SK-N-MC (cell line): ENCODE data around the gene PKNOX2.

ENCODE experiments used
- DNase-seq: peaks from one replicate; pipeline ENCODE4 v3.0.0-alpha.2; 2011; ENCODE audit warnings: low read depth, low spot score
- H3K27ac ChIP-seq: fragments of 200-600 bp; sonication (generic); 2 replicates; pipeline ENCODE4 v1.5.1; 2016; ENCODE audit warnings: mixed run types
- H3K36me3 ChIP-seq: fragments of 200-600 bp; sonication (generic); 2 replicates; pipeline ENCODE4 v1.6.1; 2017; ENCODE audit warnings: antibody characterized with exemption, low read length, mixed read lengths; ENCODE audit not compliant: insufficient read depth
- H3K4me3 ChIP-seq: fragments of 200-600 bp; sonication (generic); 2 replicates; pipeline ENCODE4 v1.5.1; 2016
- H3K9ac ChIP-seq: fragments of 200-600 bp; sonication (generic); 2 replicates; pipeline ENCODE4 v1.8.0; 2017; ENCODE audit warnings: mixed run types, mixed read lengths; ENCODE audit not compliant: insufficient read length
- H3K9me3 ChIP-seq: fragments of 200-600 bp; sonication (generic); 2 replicates; pipeline ENCODE4 v1.6.1; 2017; ENCODE audit warnings: low read depth, mild to moderate bottlenecking, antibody characterized with exemption, low read length, moderate library complexity, mixed read lengths
- EZH2 ChIP-seq: fragments of 200-600 bp; sonication (generic); IDR thresholded peaks from one replicate; pipeline ENCODE4 v1.6.1; 2017; ENCODE audit warnings: antibody characterized with exemption
- FOXP2 ChIP-seq: optimal IDR thresholded peaks from 2 replicates; pipeline ENCODE3; 2011; ENCODE audit warnings: mild to moderate bottlenecking, moderate library complexity; ENCODE audit not compliant: insufficient read depth; ENCODE audit errors: extremely low read length, control extremely low read depth
- POLR2AphosphoS5 ChIP-seq: IDR thresholded peaks from 2 replicates; pipeline ENCODE4 v1.6.1; 2012; ENCODE audit warnings: mild to moderate bottlenecking, low read depth, low read length, borderline replicate concordance

Gene PKNOX2

GRCh38 chr11:125132596-125132995 lies 32.0 kb upstream of the PKNOX2 start:
- no peak for DNase-seq
- no peaks in the 10 kb centered on the region for H3K36me3 ChIP-seq
- H3K9me3 ChIP-seq, result no peaks in the 10 kb centered on the region
- H3K4me3 ChIP-seq, result no peak overlapping the region
- H3K27ac ChIP-seq, result no peak overlapping the region
- H3K9ac ChIP-seq, result no peak overlapping the region
- TF ChIP-seq FOXP2, result no peak
- TF ChIP-seq POLR2AphosphoS5, result no peak
- TF ChIP-seq EZH2, result no peak

- H3K27ac ChIP-seq, result no peak overlapping the region
- no peak for DNase-seq
- H3K9me3 ChIP-seq, result no peaks in the 10 kb centered on the region
- no peak overlapping the region for H3K4me3 ChIP-seq
- no peaks in the 10 kb centered on the region for H3K36me3 ChIP-seq
- no peak for TF ChIP-seq EZH2
- no peak for TF ChIP-seq FOXP2
- TF ChIP-seq POLR2AphosphoS5, result no peak
- H3K9ac ChIP-seq, result no peak overlapping the region
Measured at GRCh38 chr11:125136001-125136400, 28.6 kb upstream of the PKNOX2 start.

GRCh38 chr11:125138966-125139365 lies 25.6 kb upstream of the PKNOX2 start:
- no peaks in the 10 kb centered on the region for H3K9me3 ChIP-seq
- no peak overlapping the region for H3K27ac ChIP-seq
- H3K36me3 ChIP-seq, result no peaks in the 10 kb centered on the region
- no peak overlapping the region for H3K4me3 ChIP-seq
- H3K9ac ChIP-seq, result no peak overlapping the region
- DNase-seq, result no peak
- TF ChIP-seq EZH2 (no peak), FOXP2 (no peak), POLR2AphosphoS5 (no peak)

- Histone ChIP-seq H3K27ac (no peak overlapping the region), H3K9me3 (no peaks in the 10 kb centered on the region), H3K9ac (no peak overlapping the region), H3K36me3 (no peaks in the 10 kb centered on the region), H3K4me3 (no peak overlapping the region)
- no peak for TF ChIP-seq EZH2
- no peak for DNase-seq
Measured at GRCh38 chr11:125139778-125140177, 24.8 kb upstream of the PKNOX2 start.

DNA sequence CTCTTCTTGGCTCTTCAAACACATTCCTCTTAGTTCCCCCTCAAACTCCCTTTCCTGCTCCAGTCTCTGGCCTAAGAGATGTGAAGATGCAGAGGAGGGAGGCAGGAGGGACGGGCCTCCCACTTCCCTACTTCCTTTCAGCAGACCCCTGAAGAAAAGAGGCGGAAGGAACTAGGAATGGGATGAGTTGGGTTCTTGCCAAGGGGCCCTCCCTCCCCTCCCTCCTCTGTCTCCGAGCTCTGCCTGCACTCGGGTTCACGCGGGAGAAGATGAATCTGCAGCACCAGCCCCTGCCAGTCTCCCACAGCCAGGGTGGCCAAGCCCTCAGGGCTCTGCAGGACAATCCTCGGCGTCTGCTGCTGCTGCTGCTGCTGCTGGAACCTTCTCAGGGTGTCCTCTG lies 24.3 kb upstream of the PKNOX2 start:
- DNase-seq, result no peak
- Histone ChIP-seq H3K9ac (no peak overlapping the region), H3K36me3 (no peaks in the 10 kb centered on the region), H3K27ac (no peak overlapping the region), H3K9me3 (no peaks in the 10 kb centered on the region), H3K4me3 (no peak overlapping the region)
- TF ChIP-seq EZH2, result no peak
- TF ChIP-seq POLR2AphosphoS5, result no peak
- no peak for TF ChIP-seq FOXP2

DNA sequence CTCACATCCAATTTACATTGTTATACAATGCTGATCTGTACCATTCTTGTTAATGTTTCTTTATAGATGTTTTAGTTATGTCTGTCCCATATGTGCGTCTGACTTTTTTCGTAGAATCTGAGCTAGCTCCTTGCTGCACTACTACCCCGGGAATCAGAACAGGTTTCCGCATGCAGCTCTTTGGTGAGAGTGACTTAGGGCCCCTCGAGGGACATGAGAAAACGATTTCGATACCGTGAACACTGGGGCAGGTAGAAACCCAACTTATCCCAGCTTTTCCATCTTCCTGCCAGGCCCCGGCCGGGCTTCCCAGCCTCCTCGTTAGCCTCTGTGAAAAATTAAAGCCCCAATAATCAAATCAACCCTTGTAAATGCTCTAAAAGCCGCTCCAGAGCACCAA lies 23.4 kb upstream of the PKNOX2 start:
- no peak overlapping the region for H3K27ac ChIP-seq
- DNase-seq, result no peak
- no peak overlapping the region for H3K4me3 ChIP-seq
- H3K9ac ChIP-seq, result no peak overlapping the region
- no peak for TF ChIP-seq FOXP2
- TF ChIP-seq POLR2AphosphoS5, result no peak
- TF ChIP-seq EZH2, result no peak
- H3K9me3 ChIP-seq, result no peaks in the 10 kb centered on the region
- H3K36me3 ChIP-seq, result no peaks in the 10 kb centered on the region

GRCh38 chr11:125141686-125142535 lies 22.6 kb upstream of the PKNOX2 start:
- Histone ChIP-seq H3K36me3 (no peaks in the 10 kb centered on the region), H3K9ac (peak overlapping the region; percentile 7), H3K27ac (no peak overlapping the region), H3K4me3 (peak overlapping the region; percentile 8; the same call in 1 of the 2 replicates), H3K9me3 (no peaks in the 10 kb centered on the region)
- no peak for DNase-seq
- no peak for TF ChIP-seq EZH2
- TF ChIP-seq POLR2AphosphoS5, result no peak
- TF ChIP-seq FOXP2, result no peak

- H3K9ac ChIP-seq, result no peak overlapping the region
- no peaks in the 10 kb centered on the region for H3K36me3 ChIP-seq
- H3K4me3 ChIP-seq, result no peak overlapping the region
- no peak for DNase-seq
- H3K27ac ChIP-seq, result no peak overlapping the region
- H3K9me3 ChIP-seq, result no peaks in the 10 kb centered on the region
- TF ChIP-seq POLR2AphosphoS5 (no peak), EZH2 (no peak), FOXP2 (no peak)
Measured at GRCh38 chr11:125146232-125146631, 18.3 kb upstream of the PKNOX2 start.

DNA sequence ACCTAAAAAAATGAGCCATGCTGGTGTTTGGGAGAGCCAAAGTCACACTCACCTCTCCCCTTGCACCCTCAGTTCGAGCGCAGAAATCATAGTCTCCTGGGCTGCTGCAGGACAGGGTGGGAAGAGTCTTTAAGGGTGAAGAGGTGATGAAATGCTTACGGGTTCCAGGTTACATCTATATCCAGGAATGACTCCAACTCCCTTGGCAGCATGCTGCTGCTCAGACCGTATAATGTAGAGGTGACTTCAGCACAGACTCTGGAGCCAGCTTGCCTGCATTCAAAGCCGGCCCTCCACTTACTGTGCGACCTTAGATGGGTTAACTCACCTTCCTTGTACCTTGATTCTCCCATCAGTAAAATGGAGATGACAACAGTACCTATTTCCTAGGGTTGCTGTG lies 17.3 kb upstream of the PKNOX2 start:
- Histone ChIP-seq H3K27ac (no peak overlapping the region), H3K9ac (no peak overlapping the region), H3K4me3 (no peak overlapping the region), H3K36me3 (no peaks in the 10 kb centered on the region), H3K9me3 (no peaks in the 10 kb centered on the region)
- no peak for TF ChIP-seq EZH2
- TF ChIP-seq POLR2AphosphoS5, result no peak
- no peak for TF ChIP-seq FOXP2
- DNase-seq, result no peak
